GM18502 (cell line): Measurements from ENCODE around the gene KCNJ12.
"Not testable (repeated sequence)": the region's sequence is repeated elsewhere in the genome, so short reads cannot be mapped to it uniquely, and the experiment has no call there.

Source experiments
- ATAC-seq: cut with Tn5 transposase; IDR thresholded peaks from one replicate; pipeline ENCODE4 v1.9.1; 2021; ENCODE audit warnings: mild to moderate bottlenecking; ENCODE audit not compliant: unreplicated experiment, poor library complexity

Gene KCNJ12

GRCh38 chr17:21436883-21437836, 61.0 kb downstream of the KCNJ12 start:
- ATAC-seq = not testable (repeated sequence)

DNA sequence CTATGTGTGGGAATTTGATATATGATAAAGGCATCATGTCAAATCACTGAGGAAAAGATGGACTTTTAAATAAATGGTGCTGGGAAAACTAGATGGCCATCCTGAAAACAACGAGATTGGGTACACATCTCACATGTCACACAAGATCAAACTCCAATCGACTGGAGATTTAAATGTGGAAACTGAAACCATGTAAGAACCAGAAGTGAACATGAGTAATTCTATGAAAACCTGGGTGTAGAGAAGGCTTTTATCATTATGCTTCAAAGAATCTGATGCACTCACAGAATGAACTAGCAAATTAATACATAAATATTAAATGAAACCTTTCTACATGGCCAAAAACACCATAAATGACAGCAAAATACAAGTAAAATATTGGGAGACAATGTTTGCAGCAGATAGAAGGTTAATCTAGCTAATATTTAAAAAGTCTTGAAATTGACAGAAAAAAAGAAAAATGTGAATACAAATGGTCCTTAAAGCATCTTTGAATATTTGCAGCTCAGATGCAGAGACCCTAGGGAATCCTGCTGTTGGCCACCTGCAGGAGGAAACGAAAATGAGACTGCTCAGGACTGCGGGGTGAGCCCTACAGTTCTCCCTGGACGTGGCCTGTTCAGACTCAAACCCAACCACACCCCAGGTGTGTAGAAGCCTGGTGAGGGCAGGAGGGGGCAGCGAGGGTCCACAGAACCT, 62.3 kb downstream of the KCNJ12 start:
- ATAC-seq = not testable (repeated sequence)

- not testable (repeated sequence) for ATAC-seq
These were observed 62.8 kb downstream of the KCNJ12 start for GRCh38 chr17:21439015-21439336.

- ATAC-seq = no peak
These were observed 69.0 kb downstream of the KCNJ12 start for GRCh38 chr17:21445091-21445650.

DNA sequence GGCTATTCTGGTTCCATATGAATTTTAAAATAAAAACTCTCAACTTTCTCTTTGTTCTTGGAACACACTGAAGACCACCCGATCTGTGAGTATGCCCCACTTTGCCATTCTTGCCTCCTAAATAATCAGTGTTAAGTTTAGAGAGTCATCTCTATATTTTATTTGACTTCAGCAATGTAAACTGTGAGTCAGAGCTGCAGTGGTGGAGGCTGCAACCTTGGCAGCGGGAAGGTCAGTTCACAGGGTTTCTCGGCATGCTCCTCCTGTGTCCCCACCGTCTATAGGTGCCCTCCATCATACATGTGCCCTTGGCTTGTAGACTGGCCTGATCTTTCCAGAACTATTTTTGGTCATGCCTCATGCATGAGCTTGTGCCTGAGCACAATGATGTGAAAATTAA, 71.4 kb downstream of the KCNJ12 start:
- not testable (repeated sequence) for ATAC-seq

DNA sequence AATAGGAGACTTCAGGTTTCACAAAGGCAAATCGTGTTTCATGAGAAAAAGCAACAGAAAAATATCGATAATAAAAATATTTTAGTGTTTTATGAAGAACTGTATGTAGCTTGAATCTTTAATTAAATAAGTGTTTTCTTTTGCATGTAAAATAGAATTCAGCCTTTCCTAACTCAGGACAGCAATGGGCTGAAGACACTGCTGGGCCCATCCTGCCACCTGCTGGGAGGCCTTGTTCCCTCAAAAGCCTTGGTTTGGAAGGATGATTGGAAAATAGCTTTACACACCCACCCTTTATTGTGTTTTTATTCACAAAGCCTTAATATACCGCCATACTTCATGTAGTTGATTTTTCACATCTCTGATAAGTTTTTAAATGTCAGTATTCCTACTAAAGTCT, 73.7 kb downstream of the KCNJ12 start:
- ATAC-seq = not testable (repeated sequence)

- no peak for ATAC-seq
These were observed 75.8 kb downstream of the KCNJ12 start for GRCh38 chr17:21451975-21452374.

GRCh38 chr17:21452377-21453143, 76.4 kb downstream of the KCNJ12 start:
- no peak for ATAC-seq

DNA sequence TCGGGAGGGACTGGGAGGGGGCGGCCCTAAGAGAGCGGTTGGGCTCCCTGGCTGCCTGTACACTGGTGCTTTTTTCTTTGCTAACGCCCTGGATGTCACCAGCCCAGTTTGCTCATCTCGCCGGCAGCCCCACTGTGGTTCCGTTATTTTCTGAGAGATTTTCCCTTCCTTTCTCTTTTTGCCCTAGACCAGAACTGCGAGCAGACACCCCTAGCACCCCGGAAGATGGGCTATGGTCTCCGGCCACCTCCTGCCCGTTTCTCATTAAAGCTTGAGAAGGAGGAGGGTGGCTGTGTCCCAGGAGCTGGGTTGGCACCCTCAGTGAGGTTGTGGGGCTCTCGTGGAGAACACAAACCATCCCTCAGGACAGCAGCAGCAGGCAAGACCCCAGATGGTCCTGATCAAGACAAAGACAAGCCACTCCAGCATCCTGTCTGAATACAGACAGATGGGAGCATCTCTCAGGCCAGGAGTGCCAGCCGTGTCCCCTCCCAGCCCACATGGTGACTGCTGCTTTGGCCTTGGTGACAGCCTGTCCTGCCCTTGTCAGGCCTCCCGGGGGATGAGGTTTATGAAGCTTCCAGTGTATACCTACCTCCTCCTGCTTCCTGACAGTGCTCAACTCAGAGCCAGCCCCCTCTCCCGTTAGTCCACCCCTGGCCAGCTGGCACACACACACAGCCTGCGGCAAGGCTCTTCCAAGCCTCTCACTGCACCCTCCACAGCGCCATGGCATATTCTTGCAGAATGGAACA, 77.2 kb downstream of the KCNJ12 start:
- no peak for ATAC-seq

GRCh38 chr17:21454006-21454405, 77.8 kb downstream of the KCNJ12 start:
- ATAC-seq = not testable (repeated sequence)

DNA sequence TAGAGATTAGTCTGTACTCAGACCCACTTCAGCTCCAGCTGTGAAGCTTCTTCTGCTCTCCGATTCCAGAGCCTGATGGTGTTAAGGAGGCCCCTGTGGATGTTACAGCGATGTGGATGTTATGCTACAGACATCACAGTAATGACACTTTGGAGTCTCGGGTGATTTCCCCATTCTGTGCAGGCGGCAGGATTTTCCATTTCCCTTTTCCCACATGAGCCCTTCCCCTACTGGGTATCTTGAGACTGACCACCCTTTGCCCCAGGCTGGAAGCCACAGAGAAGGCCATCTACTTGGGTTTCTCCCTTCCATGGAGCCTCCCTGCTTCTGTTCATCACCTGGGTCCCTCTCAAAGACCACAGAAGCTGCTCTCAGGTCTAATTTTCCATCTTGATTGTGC, 78.3 kb downstream of the KCNJ12 start:
- ATAC-seq = no peak

DNA sequence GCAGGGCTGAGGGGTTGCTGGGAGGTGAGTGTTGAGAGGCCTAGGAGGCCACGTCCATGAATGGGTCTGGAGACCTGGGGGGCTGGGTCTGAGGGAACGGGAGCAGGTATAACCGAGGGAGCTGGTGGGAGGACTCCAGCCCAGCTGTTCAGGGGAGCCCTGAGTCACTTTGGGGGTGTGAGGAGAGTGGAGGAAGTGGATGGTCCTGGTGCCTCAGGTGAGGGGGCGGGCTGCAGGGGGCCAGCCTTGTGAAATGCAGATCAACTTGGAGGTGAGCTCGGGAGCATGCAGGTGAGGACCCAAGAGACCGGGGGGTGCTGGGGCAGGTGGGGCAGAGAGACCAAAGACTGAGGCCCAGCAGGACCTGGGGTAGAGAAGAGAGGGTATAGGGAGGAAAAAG, 79.6 kb downstream of the KCNJ12 start:
- no peak for ATAC-seq

- not testable (repeated sequence) for ATAC-seq
These were observed 80.3 kb downstream of the KCNJ12 start for GRCh38 chr17:21456449-21456848.

DNA sequence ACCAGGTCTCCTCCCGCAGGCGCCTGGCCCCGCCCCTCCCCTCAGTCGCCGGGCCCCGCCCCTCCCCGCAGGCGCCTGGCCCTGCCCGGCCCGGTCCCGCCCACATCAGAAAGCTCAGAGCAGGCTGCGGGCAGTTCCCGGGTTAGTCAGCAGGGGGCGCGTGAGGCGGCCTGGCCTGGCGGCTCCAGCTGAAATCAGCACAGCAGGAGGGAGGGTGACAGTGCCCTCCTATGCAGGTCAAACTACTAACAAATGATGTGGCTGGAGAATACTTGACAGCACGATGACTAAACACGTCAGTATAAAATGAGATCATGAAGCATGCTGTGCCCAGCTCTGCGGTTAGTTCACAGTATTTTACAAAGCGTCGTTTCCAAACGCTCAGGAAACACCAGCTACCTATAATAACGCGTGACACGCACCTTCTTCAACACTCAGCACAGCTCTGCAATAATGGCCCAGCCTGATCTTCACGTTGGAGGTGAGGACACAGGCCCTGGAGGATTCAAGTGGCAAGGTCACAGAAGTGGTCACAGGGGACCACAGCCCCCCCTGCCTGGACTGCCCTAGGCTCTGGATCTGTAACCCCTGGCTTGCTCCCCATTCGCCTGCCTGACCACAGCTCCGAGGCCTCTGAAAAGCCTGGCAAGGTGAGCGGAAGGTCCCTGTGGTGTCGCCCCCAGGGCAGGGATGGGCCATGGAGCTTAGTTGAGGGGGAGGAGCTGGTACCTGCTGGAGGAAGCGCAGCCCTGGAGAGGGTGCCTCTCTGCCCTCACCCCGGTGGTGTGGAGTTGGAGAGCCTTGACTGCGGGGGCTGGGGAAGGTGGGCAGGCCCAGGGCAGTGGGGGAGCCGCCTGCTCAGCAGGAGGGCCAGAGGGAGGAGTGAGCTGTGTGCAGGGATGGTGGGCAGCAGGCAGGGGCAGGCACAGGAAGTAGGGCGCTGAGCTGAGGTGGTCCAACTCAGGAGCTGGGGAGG, 81.2 kb downstream of the KCNJ12 start:
- peak; percentile 95 for ATAC-seq

- ATAC-seq = no peak
These were observed 81.9 kb downstream of the KCNJ12 start for GRCh38 chr17:21458054-21458453.

GRCh38 chr17:21459536-21459935, 83.4 kb downstream of the KCNJ12 start:
- no peak for ATAC-seq

DNA sequence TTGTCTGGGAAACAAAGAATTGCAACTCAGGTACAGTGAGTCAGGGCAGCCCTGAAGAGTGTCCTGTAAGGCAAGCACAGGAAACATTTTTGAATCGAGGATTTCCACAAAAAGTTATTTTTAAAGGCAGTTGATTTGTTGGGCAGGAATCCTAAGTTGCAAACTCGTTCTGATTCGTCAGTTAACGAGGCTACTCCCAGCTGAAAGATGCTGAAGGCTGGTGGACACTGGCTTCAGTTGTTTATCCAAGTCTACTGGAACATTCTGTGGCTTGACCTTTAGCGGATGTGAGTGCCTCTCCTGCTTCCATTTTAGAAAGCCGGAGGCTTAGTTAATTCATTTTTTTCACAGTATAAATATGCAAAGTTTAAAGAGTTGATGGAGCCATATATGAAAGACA, 84.2 kb downstream of the KCNJ12 start:
- no peak for ATAC-seq

GRCh38 chr17:21462237-21462636, 86.1 kb downstream of the KCNJ12 start:
- ATAC-seq = no peak

DNA sequence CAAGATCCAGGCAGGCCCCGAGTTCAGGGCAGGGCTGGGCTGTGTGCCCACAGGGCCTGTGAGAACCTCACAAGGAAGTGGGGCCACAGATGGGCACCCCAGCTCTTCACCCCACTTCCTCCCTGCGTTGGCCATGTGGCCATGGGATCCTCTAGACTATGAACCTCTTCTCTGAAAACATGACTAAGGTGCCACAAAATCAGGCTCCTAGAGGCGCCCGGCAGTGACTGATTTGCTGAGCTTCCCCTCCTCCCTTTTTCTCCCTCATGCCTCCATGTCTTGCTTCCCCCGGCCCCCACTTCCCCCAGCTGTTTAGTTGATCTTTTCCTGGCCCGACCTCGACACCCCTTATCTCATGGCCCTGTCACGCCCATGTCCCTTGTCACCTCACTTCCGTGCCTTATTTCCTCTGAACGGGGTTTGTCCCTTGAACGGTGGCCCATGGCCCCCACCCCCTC, 87.1 kb downstream of the KCNJ12 start:
- no peak for ATAC-seq
